ENCODE data around the gene ATF6. TPM values are rescaled to one million over a fixed set of nuclear protein-coding genes. Genes with fewer than 3 reads are reported as not detected.

Gene ATF6
- total and polyA plus RNA-seq, 9 of the 15 experiments (the other 6 are each of a cell fraction or from before 2014, with no cell fraction given) = 11.7 to 32.4 (median 20.4) TPM

GRCh38 chr1:161777261-161777660, 11.1 kb downstream of the ATF6 start:
- FAIRE-seq (no peak), DNase-seq (ENCODE audit: extremely low read depth in 1 of 4, low spot score in 3 of 4) (no peak), ATAC-seq (no peak)
- 91% methylated on average over 2 of the region's 2 CpGs for WGBS (ENCODE audit: insufficient coverage, low coverage, missing lambda C conversion rate)
- no peaks in the 10 kb centered on the region for H3K9me1 ChIP-seq (ENCODE audit: control insufficient read depth, insufficient read depth, low read length)
- ChIA-PET POLR2A (no interaction called here), CTCF (ENCODE audit: low intra/inter-chr PET ratio) (no interaction called here)
- no peak overlapping the region for H3K27ac ChIP-seq (ENCODE audit: extremely low read depth, low read depth, low read length)
- H3K4me1 ChIP-seq (replicated peaks in 1 of 2; ENCODE audit: control insufficient read depth in 2 of 2, insufficient read depth in 2 of 2, low read length in 2 of 2) = peaks cover 0 to 2% of the 10 kb centered on the region in 2 experiments; a peak in 2 of 5 replicates
- no peak overlapping the region for H3K4me3 ChIP-seq
- no peak overlapping the region for H3K4me2 ChIP-seq (ENCODE audit: insufficient read depth, low read length)
- no peak overlapping the region for H2AFZ ChIP-seq (ENCODE audit: low read depth, low read length)
- no peaks in the 10 kb centered on the region for H3K9me3 ChIP-seq (replicated peaks; ENCODE audit: control insufficient read depth, insufficient read depth, low read depth, low read length)
- H4K20me1 ChIP-seq (replicated peaks; ENCODE audit: control insufficient read depth, insufficient read depth, low read length) = peaks cover 13% of the 10 kb centered on the region; the same call in 1 of the 2 replicates
- H3K27me3 ChIP-seq (ENCODE audit: control insufficient read depth in 2 of 2, insufficient read depth in 2 of 2, low read length in 2 of 2) = no peaks in the 10 kb centered on the region
- TF ChIP-seq ZFP91 (CRISPR knock-in tag; IDR thresholded peaks at IDR 0.05) = no peak
- no peak for TF ChIP-seq THRAP3 (IDR thresholded peaks at IDR 0.05; ENCODE audit: borderline replicate concordance)
- TF ChIP-seq KAT2B (IDR thresholded peaks at IDR 0.05; ENCODE audit: low read depth, low read length) = no peak
- TF ChIP-seq FOXA1 (IDR thresholded peaks at IDR 0.05; ENCODE audit: borderline replicate concordance) = no peak
- no peak for TF ChIP-seq TCF7 (IDR thresholded peaks at IDR 0.05; ENCODE audit: borderline replicate concordance)
- TF ChIP-seq BRF2 (IDR thresholded peaks at IDR 0.05; ENCODE audit: borderline replicate concordance, insufficient read depth, insufficient read length) = no peak
- TF ChIP-seq CHCHD3 (CRISPR knock-in tag; IDR thresholded peaks at IDR 0.05) = no peak
- TF ChIP-seq POLR2A (conservative IDR thresholded peaks at IDR 0.05) = no peak
- no peak for TF ChIP-seq XRCC4 (IDR thresholded peaks at IDR 0.05; ENCODE audit: extremely low read depth, insufficient read depth, insufficient read length)
- no peak for TF ChIP-seq RB1 (IDR thresholded peaks at IDR 0.05; ENCODE audit: low read depth)
- TF ChIP-seq TCF7L2 (IDR thresholded peaks at IDR 0.05; ENCODE audit: low read depth, low read length) = no peak
- no peak for TF ChIP-seq PTTG1 (tag; IDR thresholded peaks at IDR 0.05; ENCODE audit: low read depth)
- no peak for TF ChIP-seq HDAC1 (IDR thresholded peaks at IDR 0.05)
- no peak for TF ChIP-seq STAT5B (CRISPR knock-in tag; IDR thresholded peaks at IDR 0.05)
- no peak for TF ChIP-seq RBBP5 (IDR thresholded peaks at IDR 0.05; ENCODE audit: borderline replicate concordance, insufficient read depth, low read length, poor library complexity, severe bottlenecking)
- no peak for TF ChIP-seq PHB2 (IDR thresholded peaks at IDR 0.05; ENCODE audit: low read depth)
- TF ChIP-seq ZZZ3 (IDR thresholded peaks at IDR 0.05) = no peak
- intact Hi-C loops (cut with micrococcal nuclease) = no loop called here
- BruUV-seq (replicated peaks) = no TSS peak
- H3K36me3 ChIP-seq (ENCODE audit: control insufficient read depth, insufficient read depth, low read length) = peaks cover 19% of the 10 kb centered on the region; the same call in 2 of the 3 replicates
- peaks cover 75% of the 10 kb centered on the region for H3K79me2 ChIP-seq (ENCODE audit: control insufficient read depth, insufficient read depth, low read length)
- no peak overlapping the region for H3K9ac ChIP-seq (ENCODE audit: insufficient read depth in 1 of 2, low read depth in 2 of 2, low read length in 2 of 2)
- in situ Hi-C loops (cut with MboI) = no loop called here
